GM13977 (cell line): ENCODE results near the gene MAN1B1.
"Not testable (repeated sequence)": the region's sequence is repeated elsewhere in the genome, so short reads cannot be mapped to it uniquely, and the experiment has no call there.

Source experiments
- DNase-seq: peaks from one replicate; pipeline ENCODE4 v3.0.0; 2012; ENCODE audit warnings: low spot score
- CTCF ChIP-seq: IDR thresholded peaks from 2 replicates; pipeline ENCODE4 v1.5.1; 2012; ENCODE audit warnings: mild to moderate bottlenecking, control low read depth; ENCODE audit not compliant: insufficient read depth; ENCODE audit errors: extremely low read depth, missing control alignments
- in situ Hi-C: fragments of 300-500 bp; cut with MboI; formaldehyde crosslinking; loops from one replicate; pipeline ENCODE4 v1.12.0; 2022; ENCODE audit warnings: low sequenced_read_pairs, low pct_unique_long_range_greater_than_20kb, mixed read lengths, inconsistent platforms; ENCODE audit not compliant: unreplicated experiment

The MAN1B1 gene

DNA sequence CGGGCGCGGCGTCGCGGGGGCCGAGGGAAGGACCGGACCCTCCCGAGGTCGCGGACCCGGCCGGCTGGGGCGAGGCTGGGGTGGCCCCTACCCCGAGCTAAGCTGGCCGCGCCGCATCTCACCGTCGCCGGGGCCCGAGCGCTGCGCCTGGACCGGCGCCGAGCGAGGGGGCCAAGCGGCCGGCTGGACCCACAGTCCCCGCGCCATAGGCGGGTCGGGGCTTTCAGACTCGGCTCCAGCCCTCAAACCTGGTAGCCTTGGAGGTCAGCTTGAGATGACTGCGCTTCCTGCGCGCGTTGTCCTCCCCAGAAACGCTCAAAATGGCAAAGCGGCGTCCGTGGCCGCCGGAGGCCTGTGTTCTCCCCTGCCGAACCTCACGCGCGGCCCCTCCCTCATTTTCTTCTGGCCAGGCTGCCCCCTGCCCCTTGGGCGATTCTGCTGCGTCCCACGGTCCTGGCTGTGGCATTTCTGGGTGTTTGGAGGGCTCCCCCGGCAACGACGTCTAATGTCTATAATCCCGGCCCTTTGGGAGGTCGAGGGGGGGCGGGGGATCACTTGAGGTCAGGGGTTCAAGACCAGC, 43.5 kb downstream of the MAN1B1 start:
- in situ Hi-C loops, result no loop called here
- no peak for TF ChIP-seq CTCF
- DNase-seq, result no peak

DNA sequence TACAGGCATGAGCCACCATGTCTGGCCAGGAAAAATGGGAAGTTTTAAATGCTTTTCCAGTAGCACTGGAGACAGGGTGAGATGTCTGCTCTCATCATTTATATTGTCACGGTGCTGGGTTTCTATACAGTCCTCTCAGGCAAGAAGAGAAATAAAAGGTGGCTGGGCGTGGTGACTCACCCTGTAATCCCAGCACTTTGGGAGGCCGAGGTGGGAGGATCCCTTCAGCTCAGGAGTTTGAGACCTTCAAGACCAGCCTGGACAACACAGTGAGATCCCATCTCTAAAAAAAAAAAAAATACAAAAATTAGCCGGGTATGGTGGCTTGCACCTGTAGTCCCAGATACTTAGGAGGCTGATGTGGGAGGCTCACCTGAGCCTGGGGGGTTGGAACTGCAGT, 47.4 kb downstream of the MAN1B1 start:
- in situ Hi-C loops, result no loop called here
- no peak for DNase-seq
- no peak for TF ChIP-seq CTCF

- in situ Hi-C loops, DNase-seq: not testable (repeated sequence)
These were observed 48.4 kb downstream of the MAN1B1 start for GRCh38 chr9:137135154-137135553.

GRCh38 chr9:137136261-137136880, 49.6 kb downstream of the MAN1B1 start:
- no peak for DNase-seq
- no peak for TF ChIP-seq CTCF
- in situ Hi-C loops, result no loop called here

- no peak for DNase-seq
- in situ Hi-C loops, result no loop called here
- no peak for TF ChIP-seq CTCF
These were observed 50.3 kb downstream of the MAN1B1 start for GRCh38 chr9:137136881-137137607.

DNA sequence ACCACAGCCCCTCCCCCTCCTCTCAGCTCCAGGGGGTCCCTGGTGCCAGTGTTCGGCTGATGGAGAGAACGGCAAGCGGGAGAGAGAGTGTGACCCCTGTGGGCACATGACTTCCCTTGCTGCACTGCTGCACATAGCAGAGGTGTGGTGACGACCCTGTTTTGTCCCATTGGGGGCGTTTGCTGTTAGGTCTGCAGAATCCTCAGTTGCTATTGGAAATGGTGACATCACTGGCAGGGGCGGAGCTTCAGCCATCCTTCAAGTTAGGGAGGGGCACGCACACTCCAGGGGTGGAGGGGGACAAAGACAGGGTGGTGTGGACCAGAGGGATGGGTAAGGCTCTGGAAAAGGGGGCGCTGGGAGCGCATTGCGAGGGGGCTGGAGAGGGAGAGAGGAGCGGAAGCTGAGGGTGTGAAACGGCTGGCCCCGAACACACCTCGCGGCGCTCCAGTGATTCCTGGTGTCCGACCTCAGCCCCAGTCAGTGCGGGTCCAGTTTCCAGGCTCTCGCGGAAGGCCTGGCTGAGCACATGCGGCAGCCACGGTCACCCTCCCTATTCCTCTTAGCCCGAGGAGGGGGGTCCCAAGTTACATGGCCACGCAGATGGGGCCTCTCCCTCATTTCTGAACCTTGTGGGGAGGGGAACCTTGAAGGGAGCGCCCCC, 51.4 kb downstream of the MAN1B1 start:
- peak; percentile 66 for DNase-seq
- in situ Hi-C loops, result no loop called here
- no peak for TF ChIP-seq CTCF
